ENCODE data around the gene ACTL10. TPM values are rescaled to one million over a fixed set of nuclear protein-coding genes. Genes with fewer than 3 reads are reported as not detected.
"Not testable (repeated sequence)": the region's sequence is repeated elsewhere in the genome, so short reads cannot be mapped to it uniquely, and the experiment has no call there.

Gene ACTL10
- total RNA-seq, 1 experiment from 2014 or later = not detected

- no peak for DNase-seq (ENCODE audit: low read depth)
Measured at GRCh38 chr20:33693741-33694638, 27.2 kb downstream of the ACTL10 start.

DNA sequence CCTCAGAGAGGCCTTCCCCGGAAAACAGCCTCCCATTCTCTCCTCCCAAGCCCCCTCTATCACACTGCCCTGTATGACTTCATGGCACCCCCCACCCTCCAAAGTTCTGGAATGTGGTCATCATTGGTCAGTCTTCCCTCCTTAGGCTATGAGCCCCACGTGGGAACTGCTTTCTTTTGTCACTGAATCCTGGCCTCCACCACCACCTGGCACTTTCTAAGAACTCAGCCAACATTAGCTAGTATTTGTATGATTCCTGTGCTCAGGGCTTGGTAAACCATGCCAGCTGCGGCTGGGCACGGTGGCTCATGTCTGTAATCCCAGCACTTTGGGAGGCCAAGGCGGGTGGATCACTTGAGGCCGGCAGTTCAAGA, 27.9 kb downstream of the ACTL10 start:
- no peak for DNase-seq (ENCODE audit: low read depth)

DNA sequence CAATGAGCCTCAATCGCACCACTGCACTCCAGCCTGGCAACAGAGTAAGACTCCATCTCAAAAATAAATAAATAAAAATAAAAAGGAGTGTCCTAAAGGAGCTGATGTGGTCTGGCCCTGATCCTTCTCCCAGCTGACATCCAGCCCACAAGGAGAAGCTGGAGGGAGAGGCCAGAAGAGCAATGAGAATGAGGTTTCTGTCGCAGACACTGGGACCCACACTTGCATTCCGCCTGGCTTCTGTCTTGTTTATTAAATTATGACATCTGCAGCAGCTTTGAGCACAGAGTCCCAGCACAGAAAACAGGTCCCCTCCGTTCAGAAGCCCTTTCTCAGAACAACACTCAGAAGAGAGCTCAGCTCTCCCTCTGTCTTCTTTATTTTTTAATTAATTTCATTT, 29.7 kb downstream of the ACTL10 start:
- DNase-seq (ENCODE audit: low read depth) = no peak

DNA sequence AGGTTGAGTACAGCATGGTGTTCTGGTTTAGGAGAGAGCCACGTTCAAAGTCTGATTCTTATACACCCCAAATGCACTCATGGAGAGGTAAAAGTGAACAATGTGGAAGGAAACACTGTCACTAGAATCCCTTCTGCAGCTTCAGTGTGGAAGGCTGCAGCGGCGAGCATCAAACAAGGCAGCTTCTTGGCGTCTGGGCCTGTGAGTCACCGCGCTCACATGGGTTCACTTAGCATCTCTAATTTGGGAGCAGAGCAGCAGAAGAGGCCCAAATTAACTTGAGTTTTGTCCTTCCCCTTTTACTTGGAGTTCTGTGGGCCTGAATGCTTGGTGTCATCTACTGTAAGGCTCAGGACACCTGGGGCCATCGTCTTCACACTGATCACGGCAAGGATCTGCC, 30.4 kb downstream of the ACTL10 start:
- peak; percentile 38 for DNase-seq (ENCODE audit: low read depth)

- not testable (repeated sequence) for DNase-seq (ENCODE audit: low read depth)
Measured at GRCh38 chr20:33698966-33699365, 32.2 kb downstream of the ACTL10 start.

- DNase-seq (ENCODE audit: low read depth) = not testable (repeated sequence)
Measured at GRCh38 chr20:33700696-33701441, 34.1 kb downstream of the ACTL10 start.

- DNase-seq (ENCODE audit: low read depth) = no peak
Measured at GRCh38 chr20:33701629-33702450, 35.1 kb downstream of the ACTL10 start.

DNA sequence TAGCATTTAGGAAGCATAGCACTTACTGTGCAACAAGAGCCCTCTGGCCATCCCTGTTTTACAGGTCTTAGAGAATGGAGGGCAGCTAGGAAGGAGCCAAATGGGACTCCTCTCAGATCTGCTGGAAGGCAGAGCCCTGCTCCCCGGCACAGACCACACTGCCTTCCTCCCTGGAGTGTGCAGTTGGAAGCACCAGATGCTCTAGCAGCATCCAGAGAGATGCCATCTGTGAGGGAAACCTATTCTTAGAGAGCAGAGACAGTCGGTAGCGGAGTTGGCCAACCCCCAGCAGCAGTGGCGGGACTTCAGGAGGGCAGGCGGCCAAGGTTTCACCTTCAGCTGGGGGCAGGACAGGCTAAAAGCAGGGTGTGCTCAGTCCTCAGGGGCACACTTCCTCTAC, 36.1 kb downstream of the ACTL10 start:
- DNase-seq (ENCODE audit: low read depth) = no peak

GRCh38 chr20:33703498-33704137, 36.9 kb downstream of the ACTL10 start:
- no peak for DNase-seq (ENCODE audit: low read depth)

GRCh38 chr20:33704197-33704924, 37.6 kb downstream of the ACTL10 start:
- peak; percentile 58 for DNase-seq (ENCODE audit: low read depth)

- no peak for DNase-seq (ENCODE audit: low read depth)
Measured at GRCh38 chr20:33707668-33708067, 40.9 kb downstream of the ACTL10 start.

DNA sequence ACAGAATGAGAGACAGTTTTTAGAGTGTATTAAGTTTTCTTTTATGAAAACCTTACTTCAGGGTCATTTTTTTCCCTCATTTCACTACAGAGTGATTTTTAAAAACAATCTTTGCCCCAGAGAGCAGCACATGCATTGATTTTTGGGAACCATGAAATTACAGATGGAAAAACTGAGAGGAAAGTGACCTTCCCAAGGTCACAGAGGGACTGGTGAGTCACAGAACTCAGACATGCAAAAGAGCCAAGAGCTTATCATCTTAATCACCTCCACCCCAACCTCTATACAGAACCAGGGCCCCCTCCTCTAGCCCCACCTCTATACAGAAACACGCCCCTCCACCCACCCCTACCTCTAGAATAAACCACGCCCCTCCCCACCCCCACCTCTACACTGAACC, 42.7 kb downstream of the ACTL10 start:
- peak; percentile 45 for DNase-seq (ENCODE audit: low read depth)

DNA sequence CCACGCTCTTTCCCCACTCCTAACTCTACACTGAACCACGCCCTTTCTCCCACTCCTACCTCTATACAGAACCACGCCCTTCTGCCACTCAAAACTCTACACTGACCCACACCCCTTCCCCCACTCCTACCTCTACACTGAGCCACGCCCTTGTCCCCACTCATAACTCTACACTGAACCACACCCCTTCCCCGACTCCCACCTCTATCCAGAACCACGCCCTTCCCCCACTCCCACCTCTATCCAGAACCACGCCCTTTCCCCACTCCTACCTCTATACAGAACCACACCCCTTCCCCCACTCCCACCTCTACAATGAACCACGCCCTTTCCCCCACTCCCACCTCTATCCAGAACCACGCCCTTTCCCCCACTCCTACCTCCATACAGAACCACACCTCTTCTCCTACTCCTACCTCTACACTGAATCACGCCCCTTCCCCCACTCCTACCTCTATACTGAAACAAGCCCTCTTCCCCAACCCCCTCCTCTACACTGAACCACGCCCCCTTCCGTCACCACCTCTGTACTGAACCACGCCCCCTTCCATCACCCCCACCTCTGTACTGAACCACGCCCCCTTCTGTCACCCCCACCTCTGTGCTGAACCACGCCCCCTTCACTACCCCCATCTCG, 43.3 kb downstream of the ACTL10 start:
- no peak for DNase-seq (ENCODE audit: low read depth)

DNA sequence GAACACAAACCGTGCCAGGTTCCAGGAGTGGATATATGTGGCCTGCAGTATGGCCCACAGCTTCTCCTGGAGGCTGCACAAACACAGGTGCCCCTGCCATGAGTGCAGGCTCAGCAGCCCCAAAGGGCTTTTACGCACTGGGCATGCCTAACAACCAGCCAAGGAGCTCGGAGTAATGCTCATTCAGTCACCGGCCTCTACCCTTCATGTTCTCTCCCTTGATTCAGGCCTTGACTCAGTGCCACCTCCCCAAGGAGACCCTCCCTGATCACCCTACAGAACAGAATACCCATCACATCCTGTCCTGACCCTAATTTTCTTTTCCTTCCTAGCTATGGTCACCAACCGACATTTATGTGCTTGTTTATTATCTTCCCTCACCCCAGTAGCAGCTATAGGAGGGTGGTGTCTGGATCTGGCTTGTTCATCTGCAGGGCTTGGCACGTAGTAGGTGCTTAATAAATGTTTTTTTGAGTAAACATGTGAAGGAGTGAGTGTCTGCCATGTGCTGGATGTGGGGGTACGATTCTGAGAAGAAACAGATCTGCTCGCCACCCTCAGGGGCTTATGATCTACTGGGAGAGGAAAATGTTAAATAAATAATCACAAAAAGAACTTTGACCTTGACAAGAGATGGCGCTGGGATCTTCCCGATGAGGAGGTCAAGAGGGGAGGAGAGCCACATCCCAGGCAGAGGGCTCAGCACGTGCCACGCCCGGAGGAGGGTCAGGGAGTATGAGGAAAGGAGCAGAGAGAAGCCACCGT, 44.1 kb downstream of the ACTL10 start:
- DNase-seq (ENCODE audit: low read depth) = no peak

- no peak for DNase-seq (ENCODE audit: low read depth)
Measured at GRCh38 chr20:33711446-33711738, 44.6 kb downstream of the ACTL10 start.

DNA sequence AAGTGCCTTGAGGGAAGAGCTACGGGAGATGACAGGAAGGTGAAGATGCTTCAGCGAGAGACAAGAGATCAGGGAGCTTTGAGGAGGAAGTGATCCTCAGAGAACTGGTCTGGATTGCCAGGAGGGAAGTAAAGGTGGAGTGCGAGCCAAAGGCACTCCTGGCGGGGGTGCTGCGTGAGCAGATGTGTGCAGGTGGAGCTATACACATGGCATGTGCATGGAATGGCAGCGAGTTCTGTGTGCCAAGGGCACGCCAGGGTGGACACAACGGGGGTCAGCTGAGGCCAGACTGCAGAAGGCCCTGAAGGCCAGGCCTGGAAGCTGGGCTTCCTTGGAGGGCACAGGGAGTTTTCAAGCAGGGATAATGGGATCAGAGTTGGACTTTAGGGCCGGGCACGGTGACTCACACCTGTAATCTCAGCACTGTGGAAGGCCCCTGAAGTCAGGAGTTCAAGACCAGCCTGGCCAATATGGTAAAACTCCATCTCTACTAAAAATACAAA, 47.2 kb downstream of the ACTL10 start:
- DNase-seq (ENCODE audit: low read depth) = no peak

GRCh38 chr20:33716498-33716897, 49.8 kb downstream of the ACTL10 start:
- DNase-seq (ENCODE audit: low read depth) = no peak
